K562 (cell line): ENCODE measurements around the gene OLIG1. TPM values are rescaled to one million over a fixed set of nuclear protein-coding genes. Genes with fewer than 3 reads are reported as not detected.

Experiments
- ATAC-seq: fragments of 200-7000 bp; cut with Tn5 transposase; 3 replicates; pipeline ENCODE4 v1.9.1; 2020; ENCODE audit warnings: moderate library complexity
- BruUV-seq: library from RNA; stranded (reverse); fragments of 400-500 nt; replicated peaks from 2 replicates; lab custom pipeline; 2021; lab: Mats Ljungman, UMichigan
- CTCF ChIA-PET: fragments of 300-600 bp; formaldehyde crosslinking; extraction: SDS; loops from one replicate; lab custom pipeline; 2021; ENCODE audit warnings: low intra/inter-chr PET ratio; lab: Yijun Ruan, JAX
- POLR2A ChIA-PET: fragments of 300-600, 350-650 bp; sonication (Branson Sonifier 250); formaldehyde crosslinking; extraction: SDS; loops from one replicate; lab custom pipeline; 2021; ENCODE audit warnings: antibody characterized with exemption, inconsistent platforms; lab: Yijun Ruan, JAX
- DNase-seq, 4 experiments: peaks; one replicate each; pipeline versions ENCODE4 v3.0.0 to v3.0.0-alpha.2; 2011 to 2018; ENCODE audit warnings: low spot score in 3 of 4, mixed read lengths in 3 of 4; ENCODE audit errors: extremely low read depth in 1 of 4
- FAIRE-seq: peaks from 2 replicates; lab custom pipeline; 2011; peaks lifted over from hg19 to GRCh38; lab: Jason Lieb, UNC
- H2AFZ ChIP-seq: 2 replicates; pipeline ENCODE4 v1.6.0; 2011; ENCODE audit warnings: low read depth, low read length, control low read depth, inconsistent platforms
- H3K27ac ChIP-seq: fragments of 200-600 bp; 3 replicates; pipeline ENCODE4 v1.8.0; 2011; ENCODE audit warnings: low read depth, mild to moderate bottlenecking, control low read depth, inconsistent platforms, low read length, moderate library complexity, mixed read lengths; ENCODE audit errors: extremely low read depth
- H3K27me3 ChIP-seq, 2 experiments: fragments of 300-600 bp in 1 of 2; 2 replicates in 1 of 2; 3 replicates in 1 of 2; pipeline versions ENCODE4 v1.6.0 to v1.8.0; 2011; ENCODE audit warnings: inconsistent platforms in 2 of 2, low read length in 2 of 2, mild to moderate bottlenecking in 1 of 2, mixed read lengths in 1 of 2, moderate library complexity in 1 of 2; ENCODE audit not compliant: control insufficient read depth in 2 of 2, insufficient read depth in 2 of 2
- H3K36me3 ChIP-seq: fragments of 300-600 bp; 3 replicates; pipeline ENCODE4 v1.8.0; 2011; ENCODE audit warnings: mild to moderate bottlenecking, low read length, inconsistent platforms; ENCODE audit not compliant: control insufficient read depth, insufficient read depth
- H3K4me1 ChIP-seq, 2 experiments: fragments of 200-600 bp in 1 of 2; replicated peaks in 1 of 2; 2 replicates in 1 of 2; 3 replicates in 1 of 2; pipeline versions ENCODE4 v1.5.1 to v1.8.0; 2011; ENCODE audit warnings: inconsistent platforms in 2 of 2, low read length in 2 of 2, mild to moderate bottlenecking in 1 of 2, mixed read lengths in 1 of 2, moderate library complexity in 1 of 2; ENCODE audit not compliant: control insufficient read depth in 2 of 2, insufficient read depth in 2 of 2
- H3K4me2 ChIP-seq: 2 replicates; pipeline ENCODE4 v1.6.1; 2011; ENCODE audit warnings: low read length, control low read depth, inconsistent platforms, mixed read lengths; ENCODE audit not compliant: insufficient read depth
- H3K4me3 ChIP-seq: fragments of 200-600 bp; sonication (generic), shearing (Covaris generic); 2 replicates; pipeline ENCODE4 v1.5.1; 2016; ENCODE audit warnings: control low read depth, inconsistent platforms
- H3K79me2 ChIP-seq: fragments of 200-600 bp; 3 replicates; pipeline ENCODE4 v1.8.0; 2011; ENCODE audit warnings: low read length, inconsistent platforms; ENCODE audit not compliant: control insufficient read depth, insufficient read depth
- H3K9ac ChIP-seq, 2 experiments: 2 replicates each; pipeline versions ENCODE4 v1.6.0 to v1.6.1; 2011; ENCODE audit warnings: low read depth in 2 of 2, low read length in 2 of 2, control low read depth in 1 of 2, inconsistent platforms in 1 of 2, mild to moderate bottlenecking in 1 of 2, mixed read lengths in 1 of 2; ENCODE audit not compliant: insufficient read depth in 1 of 2
- H3K9me1 ChIP-seq: one replicate; pipeline ENCODE4 v1.6.0; 2011; ENCODE audit warnings: inconsistent platforms, mild to moderate bottlenecking, low read length, moderate library complexity; ENCODE audit not compliant: control insufficient read depth, insufficient read depth
- H3K9me3 ChIP-seq: replicated peaks from 2 replicates; pipeline ENCODE4 v1.5.1; 2011; ENCODE audit warnings: low read depth, low read length, inconsistent platforms; ENCODE audit not compliant: control insufficient read depth, insufficient read depth
- H4K20me1 ChIP-seq: replicated peaks from 2 replicates; pipeline ENCODE4 v1.6.1; 2011; ENCODE audit warnings: low read length, inconsistent platforms, mixed read lengths; ENCODE audit not compliant: control insufficient read depth, insufficient read depth
- POLR2G ChIP-seq: fragments of 200-400 bp; formaldehyde crosslinking; IDR thresholded peaks from 2 replicates; pipeline ENCODE4 v1.6.1; 2017; ENCODE audit warnings: low read depth, mild to moderate bottlenecking, antibody characterized with exemption, low read length, moderate library complexity
- SFPQ ChIP-seq: fragments of 200-400 bp; formaldehyde crosslinking; IDR thresholded peaks from 2 replicates; pipeline ENCODE4 v1.6.1; 2017; ENCODE audit warnings: mild to moderate bottlenecking, low read depth, low read length, moderate library complexity
- ZNF224 ChIP-seq: sonication (generic); formaldehyde crosslinking; IDR thresholded peaks from 2 replicates; pipeline ENCODE4 v1.8.0; 2022; ENCODE audit warnings: mild to moderate bottlenecking, missing genetic modification reagents
- WGBS: fragments of 100-300 bp; shearing (Covaris generic); methylation state at CpG from one replicate; pipeline ENCODE4 v1.1.6; 2016; ENCODE audit warnings: low coverage, mixed read lengths; ENCODE audit not compliant: insufficient coverage; ENCODE audit errors: missing lambda C conversion rate; 5-methylcytosine and 5-hydroxymethylcytosine counted together
- in situ Hi-C: fragments of 300-500 bp; cut with MboI; formaldehyde crosslinking; loops from 4 replicates; pipeline ENCODE4 v1.15.0; 2018; ENCODE audit warnings: inconsistent platforms, mixed read lengths
- intact Hi-C: fragments of 100-400 bp; cut with micrococcal nuclease; formaldehyde crosslinking; loops from 2 replicates; pipeline ENCODE4 v1.14.2; 2022
- polyA plus RNA-seq, 8 experiments: library from polyadenylated mRNA; depleted of rRNA in 4 of 8; stranded (reverse) in 5 of 8; unstranded in 3 of 8; fragments of >200 nt; fragmentation: Nextera tagmentation in 2 of 8; fragmentation: Illumina TruSeq in 1 of 8; extraction: Ambion mirVana in 2 of 8; extraction: Trizol in 1 of 8; gene quantifications; 2 replicates each; pipeline versions ENCODE4 v1.2.1 to v1.2.3, GENCODE V29; 2011 to 2014; ENCODE audit warnings: inconsistent platforms in 1 of 8, missing spikeins in 1 of 8
- total RNA-seq, 7 experiments: library from RNA; depleted of rRNA in 6 of 7; stranded (reverse); fragments of >200 nt in 6 of 7; fragmentation: Illumina TruSeq in 2 of 7; extraction: Trizol in 2 of 7; gene quantifications; 2 replicates each; pipeline versions ENCODE4 v1.2.1 to v1.2.3, GENCODE V29; 2011 to 2021; ENCODE audit warnings: low replicate concordance in 1 of 7

OLIG1 gene
- total and polyA plus RNA-seq, 9 of the 15 experiments (the other 6 are each of a cell fraction or from before 2014, with no cell fraction given): not detected

- Histone ChIP-seq H3K27me3 (peaks cover 25 to 54% of the 10 kb centered on the region in 2 experiments; a peak in 4 of 5 replicates), H3K9me1 (no peaks in the 10 kb centered on the region), H2AFZ (no peak overlapping the region), H3K4me3 (no peak overlapping the region), H3K79me2 (no peaks in the 10 kb centered on the region), H4K20me1 (no peaks in the 10 kb centered on the region; the same call in 1 of the 2 replicates), H3K4me1 (no peaks in the 10 kb centered on the region), H3K9ac (no peak overlapping the region), H3K9me3 (no peaks in the 10 kb centered on the region), H3K4me2 (no peak overlapping the region), H3K27ac (no peak overlapping the region), H3K36me3 (no peaks in the 10 kb centered on the region)
- in situ Hi-C loops: no loop called here
- 0% methylated on average over 11 of the region's 11 CpGs for WGBS
- intact Hi-C loops: no loop called here
- ATAC-seq (no peak; the same call in 2 of the 3 replicates), FAIRE-seq (no peak), DNase-seq (no peak)
- ChIA-PET CTCF (no interaction called here), POLR2A (no interaction called here)
- TF ChIP-seq POLR2G (no peak), SFPQ (no peak), ZNF224 (CRISPR knock-in tag) (no peak)
- BruUV-seq: no TSS peak
These were observed 12.5 kb upstream of the OLIG1 start for GRCh38 chr21:33057385-33057940.
